ENCODE measurements around the gene ENTPD3. TPM values are rescaled to one million over a fixed set of nuclear protein-coding genes. Genes with fewer than 3 reads are reported as not detected.

ENTPD3 gene
- total RNA-seq, 1 experiment from 2014 or later = not detected

- Histone ChIP-seq H3K9me3 (no peaks in the 10 kb centered on the region), H3K4me1 (no peaks in the 10 kb centered on the region), H3K27me3 (replicated peaks; ENCODE audit: control insufficient read depth, insufficient read depth, low read length) (no peaks in the 10 kb centered on the region; the same call in 1 of the 2 replicates), H3K4me3 (ENCODE audit: low read depth, low read length) (no peak overlapping the region), H3K36me3 (ENCODE audit: control insufficient read depth, insufficient read depth, low read length) (no peaks in the 10 kb centered on the region)
- Mint-ChIP-seq H3K4me1 (ENCODE audit: low read depth, unreplicated experiment) (no peaks in the 10 kb centered on the region), H3K4me3 (ENCODE audit: unreplicated experiment) (no peak overlapping the region), H3K27ac (ENCODE audit: unreplicated experiment) (no peak overlapping the region), H3K27me3 (ENCODE audit: insufficient read depth, unreplicated experiment) (peaks cover 39% of the 10 kb centered on the region), H3K9me3 (ENCODE audit: unreplicated experiment) (no peaks in the 10 kb centered on the region), H3K36me3 (ENCODE audit: insufficient read depth, unreplicated experiment) (no peaks in the 10 kb centered on the region)
- BruUV-seq (replicated peaks) = no TSS peak
- POLR2A ChIA-PET = no interaction called here
- intact Hi-C loops (cut with micrococcal nuclease; ENCODE audit: unreplicated experiment) = no loop called here
- CTCF ChIA-PET = no interaction called here
- DNase-seq = no peak
- TF ChIP-seq CTCF (IDR thresholded peaks at IDR 0.05; ENCODE audit: insufficient read depth in 1 of 2, low read depth in 1 of 2, low read length in 1 of 2, severe bottlenecking in 1 of 2, unreplicated experiment in 1 of 2) = no peak
These were observed 20.5 kb upstream of the ENTPD3 start for GRCh38 chr3:40366203-40367162.

- Histone ChIP-seq H3K4me3 (ENCODE audit: low read depth, low read length) (no peak overlapping the region), H3K9me3 (no peaks in the 10 kb centered on the region), H3K4me1 (no peaks in the 10 kb centered on the region), H3K36me3 (ENCODE audit: control insufficient read depth, insufficient read depth, low read length) (no peaks in the 10 kb centered on the region), H3K27me3 (replicated peaks; ENCODE audit: control insufficient read depth, insufficient read depth, low read length) (no peaks in the 10 kb centered on the region)
- H3K4me1 Mint-ChIP-seq (ENCODE audit: low read depth, unreplicated experiment) = no peaks in the 10 kb centered on the region
- DNase-seq = no peak
- BruUV-seq (replicated peaks) = no TSS peak
- ChIA-PET CTCF (no interaction called here), POLR2A (no interaction called here)
- H3K27me3 Mint-ChIP-seq (ENCODE audit: insufficient read depth, unreplicated experiment) = peaks cover 27% of the 10 kb centered on the region
- no peak overlapping the region for H3K27ac Mint-ChIP-seq (ENCODE audit: unreplicated experiment)
- no peak for TF ChIP-seq CTCF (IDR thresholded peaks at IDR 0.05; ENCODE audit: insufficient read depth in 1 of 2, low read depth in 1 of 2, low read length in 1 of 2, severe bottlenecking in 1 of 2, unreplicated experiment in 1 of 2)
- H3K9me3 Mint-ChIP-seq (ENCODE audit: unreplicated experiment) = no peaks in the 10 kb centered on the region
- H3K4me3 Mint-ChIP-seq (ENCODE audit: unreplicated experiment) = no peak overlapping the region
- no peaks in the 10 kb centered on the region for H3K36me3 Mint-ChIP-seq (ENCODE audit: insufficient read depth, unreplicated experiment)
- intact Hi-C loops (cut with micrococcal nuclease; ENCODE audit: unreplicated experiment) = no loop called here
These were observed 17.3 kb upstream of the ENTPD3 start for GRCh38 chr3:40369716-40370115.

GRCh38 chr3:40377822-40378221, 9.2 kb upstream of the ENTPD3 start:
- H3K4me3 ChIP-seq (ENCODE audit: low read depth, low read length) = no peak overlapping the region
- no peak overlapping the region for H3K27ac Mint-ChIP-seq (ENCODE audit: unreplicated experiment)

More at GRCh38 chr3:40377822-40378221, 9.2 kb upstream of the ENTPD3 start:
- H3K9me3 Mint-ChIP-seq (ENCODE audit: unreplicated experiment) = peaks cover 19% of the 10 kb centered on the region
- BruUV-seq (replicated peaks) = no TSS peak
- Histone ChIP-seq H3K36me3 (ENCODE audit: control insufficient read depth, insufficient read depth, low read length) (no peaks in the 10 kb centered on the region), H3K9me3 (no peaks in the 10 kb centered on the region; the same call in 1 of the 2 replicates), H3K4me1 (no peaks in the 10 kb centered on the region), H3K27me3 (replicated peaks; ENCODE audit: control insufficient read depth, insufficient read depth, low read length) (no peaks in the 10 kb centered on the region)
- CTCF ChIA-PET = no interaction called here
- POLR2A ChIA-PET = no interaction called here
- no peak for DNase-seq
- TF ChIP-seq CTCF (IDR thresholded peaks at IDR 0.05; ENCODE audit: insufficient read depth in 1 of 2, low read depth in 1 of 2, low read length in 1 of 2, severe bottlenecking in 1 of 2, unreplicated experiment in 1 of 2) = no peak
- intact Hi-C loops (cut with micrococcal nuclease; ENCODE audit: unreplicated experiment) = no loop called here
- no peaks in the 10 kb centered on the region for H3K4me1 Mint-ChIP-seq (ENCODE audit: low read depth, unreplicated experiment)
- H3K27me3 Mint-ChIP-seq (ENCODE audit: insufficient read depth, unreplicated experiment) = peaks cover 23% of the 10 kb centered on the region
- no peaks in the 10 kb centered on the region for H3K36me3 Mint-ChIP-seq (ENCODE audit: insufficient read depth, unreplicated experiment)
- no peak overlapping the region for H3K4me3 Mint-ChIP-seq (ENCODE audit: unreplicated experiment)

Data from Caco-2 (cell line).